ENCODE measurements around the gene TCEANC2. TPM values are rescaled to one million over a fixed set of nuclear protein-coding genes. Genes with fewer than 3 reads are reported as not detected.

Gene TCEANC2
- total RNA-seq, 1 donor from 2014 or later: 6.7 TPM

DNA sequence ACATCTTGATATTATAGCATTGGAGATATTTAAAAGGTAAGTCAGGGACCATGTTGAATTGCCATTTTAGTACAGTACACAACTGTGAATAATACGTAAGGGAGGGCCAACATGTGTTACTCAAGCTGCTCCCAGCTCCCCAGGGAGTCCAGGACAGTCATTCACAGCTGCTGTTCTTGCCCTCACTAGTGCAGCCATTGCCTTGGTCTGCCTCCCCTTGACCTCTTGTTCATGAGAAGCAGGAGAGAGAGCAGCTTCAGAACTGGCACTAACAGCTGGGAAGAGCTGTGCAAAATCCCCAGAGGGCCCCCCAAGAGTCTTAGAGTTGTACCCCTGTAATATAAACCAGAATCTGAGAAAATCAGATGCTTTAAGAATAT lies 16.4 kb downstream of the TCEANC2 start:
- no peak overlapping the region for H3K4me3 Mint-ChIP-seq (ENCODE audit: low read depth)
- H3K9me3 Mint-ChIP-seq (ENCODE audit: low read depth): no peaks in the 10 kb centered on the region
- H3K36me3 Mint-ChIP-seq (ENCODE audit: insufficient read depth): peaks cover 10% of the 10 kb centered on the region
- no peaks in the 10 kb centered on the region for H3K4me1 Mint-ChIP-seq (ENCODE audit: low read depth)
- H3K27ac Mint-ChIP-seq: no peak overlapping the region
- no peaks in the 10 kb centered on the region for H3K27me3 Mint-ChIP-seq
- TF ChIP-seq CTCF (IDR thresholded peaks at IDR 0.05; ENCODE audit: unreplicated experiment): no peak
- DNase-seq (ENCODE audit: low spot score, unreplicated experiment): no peak

- Mint-ChIP-seq H3K4me1 (ENCODE audit: low read depth) (no peaks in the 10 kb centered on the region), H3K36me3 (ENCODE audit: insufficient read depth) (peaks cover 8% of the 10 kb centered on the region), H3K4me3 (ENCODE audit: low read depth) (no peak overlapping the region), H3K27me3 (no peaks in the 10 kb centered on the region), H3K9me3 (ENCODE audit: low read depth) (no peaks in the 10 kb centered on the region), H3K27ac (no peak overlapping the region)
- no peak for DNase-seq (ENCODE audit: low spot score, unreplicated experiment)
- peak; percentile 70 for TF ChIP-seq CTCF (IDR thresholded peaks at IDR 0.05; ENCODE audit: unreplicated experiment)
These were observed 16.9 kb downstream of the TCEANC2 start for GRCh38 chr1:54070171-54070837.

DNA sequence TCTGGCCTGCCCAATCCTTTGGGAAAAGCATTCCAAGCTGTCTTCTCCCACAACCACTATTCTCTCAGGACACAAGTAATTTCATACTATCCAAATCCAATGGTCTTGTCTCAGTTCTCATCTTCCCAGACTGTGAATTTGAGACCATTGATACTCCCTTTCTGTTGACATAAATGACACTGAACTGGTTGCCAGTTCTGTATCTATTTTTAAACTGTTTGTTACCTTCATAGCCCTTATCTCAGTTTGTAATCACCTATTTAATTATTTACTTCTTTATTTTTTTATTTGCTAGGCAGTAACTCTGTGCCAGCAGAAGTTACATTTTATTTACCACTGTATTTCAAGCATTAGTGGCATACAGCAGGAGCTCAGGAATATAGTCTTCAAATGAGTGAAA lies 24.0 kb downstream of the TCEANC2 start:
- no peak for TF ChIP-seq CTCF (IDR thresholded peaks at IDR 0.05; ENCODE audit: unreplicated experiment)
- no peak overlapping the region for H3K27ac Mint-ChIP-seq
- H3K9me3 Mint-ChIP-seq (ENCODE audit: low read depth): no peaks in the 10 kb centered on the region
- H3K4me3 Mint-ChIP-seq (ENCODE audit: low read depth): no peak overlapping the region
- H3K36me3 Mint-ChIP-seq (ENCODE audit: insufficient read depth): no peaks in the 10 kb centered on the region
- H3K27me3 Mint-ChIP-seq: no peaks in the 10 kb centered on the region
- peaks cover 8% of the 10 kb centered on the region for H3K4me1 Mint-ChIP-seq (ENCODE audit: low read depth)
- DNase-seq (ENCODE audit: low spot score, unreplicated experiment): no peak

DNA sequence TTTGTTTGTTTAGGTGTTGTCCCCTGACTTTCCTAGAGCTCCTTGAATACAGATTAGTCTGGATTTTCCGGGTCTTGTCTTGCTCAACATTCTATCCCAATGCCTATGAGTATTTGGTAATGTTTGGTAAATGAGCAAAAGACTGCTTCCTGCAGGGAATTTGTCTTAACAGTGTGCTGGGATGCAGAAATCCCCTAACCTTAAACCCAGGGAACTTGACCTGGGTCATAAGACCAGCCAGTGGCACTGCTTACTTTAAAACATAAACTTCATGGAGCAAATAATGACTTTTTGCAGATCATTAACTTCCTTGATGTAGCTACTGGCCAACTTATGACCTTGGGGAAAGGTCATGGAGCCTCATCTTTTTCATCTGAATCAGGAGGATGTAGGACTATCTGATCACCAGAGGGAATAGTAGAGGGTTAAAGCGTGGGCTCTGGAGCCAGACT lies 27.2 kb downstream of the TCEANC2 start:
- TF ChIP-seq CTCF (IDR thresholded peaks at IDR 0.05; ENCODE audit: unreplicated experiment): no peak
- Mint-ChIP-seq H3K9me3 (ENCODE audit: low read depth) (no peaks in the 10 kb centered on the region), H3K4me3 (ENCODE audit: low read depth) (no peak overlapping the region), H3K27ac (no peak overlapping the region), H3K36me3 (ENCODE audit: insufficient read depth) (no peaks in the 10 kb centered on the region), H3K4me1 (ENCODE audit: low read depth) (peaks cover 8% of the 10 kb centered on the region), H3K27me3 (no peaks in the 10 kb centered on the region)
- no peak for DNase-seq (ENCODE audit: low spot score, unreplicated experiment)

DNA sequence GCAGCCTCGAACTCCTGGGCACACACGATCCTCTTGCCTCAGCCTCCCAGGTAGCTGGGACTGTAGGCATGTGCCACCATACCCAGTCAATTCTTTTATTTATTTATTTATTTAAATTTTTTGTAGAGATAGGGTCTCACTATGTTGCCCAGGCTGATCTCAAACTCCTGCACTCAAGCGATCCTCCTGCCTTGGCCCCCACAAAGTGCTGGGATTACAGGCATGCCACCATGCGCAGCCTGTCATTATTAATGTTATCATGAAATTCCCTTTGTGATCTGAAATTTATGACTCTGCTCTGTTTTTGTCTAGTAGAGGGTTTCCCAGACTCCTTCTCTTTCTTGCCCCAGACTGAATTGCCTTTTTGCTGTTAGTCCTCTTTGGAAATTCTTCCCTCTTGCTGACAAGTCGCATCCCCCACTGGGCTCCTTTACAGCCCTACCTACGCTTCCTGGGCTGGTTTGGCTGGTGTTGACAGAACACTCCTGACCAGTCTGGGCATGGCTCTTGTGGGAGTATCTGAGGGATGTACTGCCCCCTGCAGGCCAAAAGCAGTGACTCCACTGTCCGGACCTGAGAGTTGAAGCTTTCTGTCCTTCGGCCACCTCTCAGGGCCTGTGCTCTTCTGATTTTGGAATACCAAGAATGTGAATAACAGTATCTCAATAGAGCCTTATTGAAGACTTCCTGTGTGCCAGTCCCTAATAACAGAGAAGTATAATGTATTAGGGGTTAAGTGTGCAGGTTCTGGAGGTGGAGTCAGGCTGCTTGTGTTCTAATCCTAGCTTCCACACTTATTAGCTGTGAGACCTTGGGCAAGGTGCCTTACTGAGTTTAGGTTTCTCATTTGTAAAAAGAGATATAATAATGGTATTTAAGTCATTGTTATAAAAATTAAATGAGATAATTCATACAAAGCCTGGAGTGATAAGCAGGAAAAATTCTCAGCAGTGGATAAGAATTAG lies 28.2 kb downstream of the TCEANC2 start:
- Mint-ChIP-seq H3K4me3 (ENCODE audit: low read depth) (no peak overlapping the region), H3K36me3 (ENCODE audit: insufficient read depth) (no peaks in the 10 kb centered on the region), H3K4me1 (ENCODE audit: low read depth) (peaks cover 8% of the 10 kb centered on the region), H3K9me3 (ENCODE audit: low read depth) (no peaks in the 10 kb centered on the region), H3K27ac (no peak overlapping the region), H3K27me3 (no peaks in the 10 kb centered on the region)
- peak; percentile 85 for TF ChIP-seq CTCF (IDR thresholded peaks at IDR 0.05; ENCODE audit: unreplicated experiment)
- DNase-seq (ENCODE audit: low spot score, unreplicated experiment): peak; percentile 64
